HCT116 (cell line): ENCODE measurements around the gene INSIG2.

ENCODE experiments used
- CEBPB ChIP-seq: IDR thresholded peaks from 2 replicates; pipeline ENCODE4 v1.6.1; 2012; ENCODE audit warnings: low read depth
- CTCF ChIP-seq, 3 experiments: fragments of 200-600 bp in 1 of 3; sonication (generic) in 1 of 3; IDR thresholded peaks in 2 of 3; conservative IDR thresholded peaks in 1 of 3; 2 replicates each; pipeline ENCODE4 v1.5.1; 2012 to 2017; ENCODE audit warnings: low read depth in 2 of 3, low read length in 2 of 3, antibody characterized with exemption in 1 of 3, borderline replicate concordance in 1 of 3, control low read depth in 1 of 3, mild to moderate bottlenecking in 1 of 3, mixed read lengths in 1 of 3, mixed run types in 1 of 3, moderate library complexity in 1 of 3; ENCODE audit not compliant: insufficient read depth in 1 of 3
- EGR1 ChIP-seq: IDR thresholded peaks from 2 replicates; pipeline ENCODE4 v1.6.1; 2012; ENCODE audit warnings: low read depth
- EZH2phosphoT487 ChIP-seq: fragments of 200-600 bp; IDR thresholded peaks from 2 replicates; pipeline ENCODE4 v1.6.1; 2018; ENCODE audit warnings: antibody characterized with exemption, borderline replicate concordance
- MAX ChIP-seq: IDR thresholded peaks from 2 replicates; pipeline ENCODE4 v1.6.1; 2012
- POLR2A ChIP-seq: IDR thresholded peaks from 2 replicates; pipeline ENCODE4 v1.7.0; 2011; ENCODE audit warnings: borderline replicate concordance; ENCODE audit not compliant: insufficient read depth, insufficient read length; ENCODE audit errors: extremely low read depth
- POLR2AphosphoS5 ChIP-seq: IDR thresholded peaks from 2 replicates; pipeline ENCODE4 v1.6.1; 2011; ENCODE audit warnings: mild to moderate bottlenecking, low read depth, low read length, moderate library complexity
- RAD21 ChIP-seq: IDR thresholded peaks from 2 replicates; pipeline ENCODE4 v1.6.1; 2012; ENCODE audit warnings: low read depth, mild to moderate bottlenecking
- REST ChIP-seq: IDR thresholded peaks from 2 replicates; pipeline ENCODE4 v1.6.1; 2012; ENCODE audit warnings: low read depth
- SP1 ChIP-seq: IDR thresholded peaks from 2 replicates; pipeline ENCODE4 v1.6.1; 2012; ENCODE audit warnings: low read depth
- SRF ChIP-seq: IDR thresholded peaks from 2 replicates; pipeline ENCODE4 v1.6.1; 2012; ENCODE audit warnings: low read depth

- no peak for TF ChIP-seq REST
- no peak for TF ChIP-seq CEBPB
- no peak for TF ChIP-seq EZH2phosphoT487
- no peak for TF ChIP-seq SRF
- peak in 2 of 3 experiments; percentile 16 to 36; a peak in 2 of 6 replicates for TF ChIP-seq CTCF (IDR thresholded peaks at IDR 0.05 in 2 of 3, conservative IDR thresholded peaks at IDR 0.05 in 1 of 3; ENCODE audit: borderline replicate concordance in 1 of 3, insufficient read depth in 1 of 3, low read depth in 2 of 3, low read length in 2 of 3)
- no peak for TF ChIP-seq POLR2A
- no peak for TF ChIP-seq EGR1
- TF ChIP-seq POLR2AphosphoS5: no peak
- TF ChIP-seq MAX: no peak
- TF ChIP-seq RAD21: no peak
- TF ChIP-seq SP1: no peak
Observed at GRCh38 chr2:118089139-118089800, 999 bp downstream of the INSIG2 start.
